GM18499 (cell line): ENCODE data around the gene PPP3R1.

Experiments
- ATAC-seq: cut with Tn5 transposase; IDR thresholded peaks from one replicate; pipeline ENCODE4 v1.9.1; 2021; ENCODE audit warnings: moderate number of reproducible peaks; ENCODE audit not compliant: insufficient read depth, unreplicated experiment

The PPP3R1 gene

DNA sequence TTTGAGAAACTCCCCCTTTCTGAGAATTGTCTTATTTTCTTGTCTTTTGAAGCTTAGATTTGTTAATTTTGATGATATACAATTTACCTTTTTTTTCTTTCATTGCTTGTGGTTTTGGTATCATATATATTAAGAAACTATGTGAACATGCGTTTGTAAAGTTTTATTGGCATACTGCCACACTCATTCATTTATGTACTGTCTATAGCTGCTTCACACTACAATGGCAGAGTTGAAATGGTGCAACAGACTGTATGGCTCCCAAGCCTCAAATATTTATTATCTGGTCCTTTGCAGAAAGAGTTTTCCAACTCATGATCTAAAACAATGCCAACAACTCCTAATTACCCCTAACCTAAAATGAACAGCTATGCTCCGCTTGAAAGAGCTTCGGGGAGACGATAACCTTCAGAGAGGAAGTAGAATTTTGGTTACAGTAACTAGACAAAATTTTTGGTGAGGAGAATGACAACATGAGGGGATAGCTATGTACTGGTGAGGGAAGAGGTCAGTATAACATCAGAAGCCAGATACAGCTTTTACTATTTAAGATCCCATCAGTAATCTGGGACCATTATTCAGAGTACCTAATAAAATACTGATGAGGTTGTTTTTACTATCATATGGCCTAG is 16.1 kb downstream of the PPP3R1 start:
- ATAC-seq = no peak

DNA sequence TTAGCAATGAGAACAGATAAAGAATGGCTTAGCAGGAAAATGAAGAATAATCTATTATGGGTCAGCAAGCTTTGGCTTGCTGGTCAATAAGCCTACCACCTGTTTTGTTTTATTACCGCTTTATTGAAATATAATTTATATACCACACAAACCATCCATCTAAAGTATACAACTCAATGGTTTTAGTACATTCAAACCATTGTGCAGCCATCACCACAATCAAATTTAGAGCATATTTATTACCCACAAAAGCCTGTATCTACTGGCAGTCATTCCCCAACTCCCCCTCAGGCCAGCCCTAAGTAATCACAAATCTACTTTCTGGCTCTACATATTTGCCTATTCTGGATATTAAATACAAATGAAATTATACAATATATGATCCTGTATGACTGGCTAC is 17.2 kb downstream of the PPP3R1 start:
- ATAC-seq = no peak

DNA sequence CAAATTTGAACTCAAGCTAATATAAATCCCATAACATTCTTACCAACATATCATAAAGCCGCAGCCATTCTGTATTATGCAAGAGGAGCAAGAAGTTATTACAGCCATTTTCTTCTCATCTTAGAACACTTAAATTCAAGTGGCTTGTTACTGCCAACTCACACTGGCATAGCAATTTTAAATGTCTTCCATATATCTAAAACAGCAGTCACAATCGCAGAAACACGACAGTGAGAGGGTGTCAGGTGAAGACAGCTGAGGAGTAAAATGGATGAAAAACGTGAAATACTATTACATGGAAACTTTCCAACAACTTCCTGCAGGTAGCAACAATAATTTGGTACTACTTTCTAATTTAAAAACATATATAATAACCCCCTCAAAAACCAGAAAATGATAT is 17.9 kb downstream of the PPP3R1 start:
- no peak for ATAC-seq

DNA sequence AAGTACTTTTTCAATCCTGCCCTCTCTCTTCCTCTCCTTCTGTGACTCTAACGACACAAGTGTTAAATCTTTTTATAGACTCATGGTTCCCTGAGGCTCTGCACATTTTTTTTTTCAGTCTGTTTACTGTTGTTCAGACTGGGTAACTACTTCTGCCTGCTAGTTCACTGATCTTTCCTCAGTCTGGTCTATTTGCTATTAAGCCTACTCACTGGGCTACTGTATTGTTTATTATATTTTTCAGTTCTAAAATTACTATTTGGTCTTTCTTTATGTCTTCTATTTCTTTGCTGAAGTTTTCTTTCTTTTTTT is 21.3 kb downstream of the PPP3R1 start:
- no peak for ATAC-seq

DNA sequence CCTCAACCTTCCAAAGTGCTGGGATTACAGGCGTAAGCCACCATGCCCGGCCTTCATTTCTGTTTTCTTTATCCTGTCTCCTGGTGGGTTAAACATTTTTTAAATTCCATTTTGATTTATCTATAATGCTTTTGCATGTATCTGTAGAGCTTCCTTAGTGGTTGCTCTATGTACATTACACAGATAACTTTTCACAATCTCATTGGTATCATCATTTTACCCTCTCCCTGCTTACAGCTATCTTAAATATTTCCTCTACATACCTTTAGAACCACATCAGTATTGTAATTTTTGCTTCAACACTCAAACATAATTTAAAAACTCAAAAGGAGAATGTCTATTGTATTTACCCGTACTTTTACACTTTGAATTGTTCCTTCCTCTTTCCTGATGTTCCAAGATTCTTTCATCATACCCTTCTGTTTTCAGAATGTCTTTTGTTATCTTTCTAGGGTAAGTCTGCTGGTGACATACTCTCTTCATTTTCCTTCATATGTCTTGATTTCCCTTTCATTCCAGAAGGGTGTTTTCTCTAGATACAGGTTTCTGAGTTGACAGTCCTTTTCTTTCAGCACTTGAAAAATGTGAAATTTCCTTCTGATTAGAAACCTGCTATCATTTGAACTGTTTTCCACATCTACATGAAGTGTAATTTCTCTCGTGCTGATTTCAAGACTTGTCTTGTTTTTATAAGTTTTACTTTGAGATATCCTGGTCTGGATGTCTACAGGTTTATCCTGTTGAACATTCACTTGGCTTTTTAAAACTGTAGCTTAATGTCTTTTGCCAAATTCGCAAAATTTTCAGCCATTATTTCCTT is 21.9 kb downstream of the PPP3R1 start:
- no peak for ATAC-seq

DNA sequence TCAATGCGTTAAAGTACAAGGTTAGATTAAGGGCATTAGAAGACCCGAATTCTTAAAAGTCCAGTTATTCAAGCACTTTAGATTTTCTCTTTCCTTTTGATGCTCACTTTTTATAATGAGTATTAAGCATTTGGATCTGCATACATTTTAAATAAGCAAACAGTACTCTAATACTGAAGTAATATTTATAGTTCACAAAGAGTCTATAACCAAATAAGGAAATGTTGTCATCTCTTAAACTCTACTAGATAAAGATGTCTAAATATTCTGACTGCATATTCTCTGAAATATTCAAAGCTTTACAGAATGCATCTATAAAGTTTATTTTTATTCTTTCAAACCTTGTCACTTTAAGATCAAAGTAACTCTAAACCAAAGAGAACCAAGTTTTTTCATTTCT is 25.5 kb downstream of the PPP3R1 start:
- no peak for ATAC-seq

DNA sequence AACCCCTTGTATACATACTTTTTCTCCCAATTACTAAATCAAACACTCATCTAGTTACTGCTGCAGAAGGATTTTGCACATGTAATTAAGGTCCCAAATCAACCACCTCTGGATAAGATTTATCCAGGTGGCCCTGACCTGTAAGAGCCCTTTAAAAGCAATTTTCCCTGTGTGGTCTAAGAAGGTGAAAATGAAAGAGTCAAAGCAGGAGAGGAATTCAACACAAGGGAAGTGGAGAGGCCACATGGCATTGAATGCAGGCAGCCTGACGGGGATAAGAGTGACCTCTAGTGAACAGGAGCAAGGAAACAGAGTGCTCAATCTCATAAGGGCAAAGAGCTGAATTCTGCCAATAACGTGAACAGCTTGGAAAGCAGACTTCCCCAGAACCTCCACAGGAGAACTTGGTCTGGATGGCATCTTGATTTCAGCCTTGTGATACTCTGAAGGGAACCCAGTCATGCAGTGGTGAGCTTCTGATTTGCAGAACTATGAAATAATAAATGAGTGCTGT is 27.2 kb downstream of the PPP3R1 start:
- ATAC-seq = peak; percentile 48

DNA sequence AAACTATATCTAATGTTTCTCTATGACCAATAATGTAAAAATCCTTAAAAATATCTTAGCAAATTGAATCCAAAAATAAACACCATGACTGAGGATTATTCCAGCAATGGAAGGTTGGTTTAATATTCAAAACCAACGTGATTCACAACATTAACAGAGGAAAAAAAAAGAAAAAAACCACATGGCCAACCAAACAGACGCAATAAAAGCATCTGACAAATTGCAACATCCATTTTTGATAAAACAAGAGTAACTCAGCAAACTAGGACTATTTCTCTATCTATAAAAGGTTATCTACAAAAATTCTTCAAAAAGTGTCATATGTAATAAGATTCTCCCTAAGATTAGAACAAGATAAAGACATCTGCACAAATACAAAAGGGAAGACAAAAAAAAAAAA is 28.9 kb downstream of the PPP3R1 start:
- no peak for ATAC-seq

DNA sequence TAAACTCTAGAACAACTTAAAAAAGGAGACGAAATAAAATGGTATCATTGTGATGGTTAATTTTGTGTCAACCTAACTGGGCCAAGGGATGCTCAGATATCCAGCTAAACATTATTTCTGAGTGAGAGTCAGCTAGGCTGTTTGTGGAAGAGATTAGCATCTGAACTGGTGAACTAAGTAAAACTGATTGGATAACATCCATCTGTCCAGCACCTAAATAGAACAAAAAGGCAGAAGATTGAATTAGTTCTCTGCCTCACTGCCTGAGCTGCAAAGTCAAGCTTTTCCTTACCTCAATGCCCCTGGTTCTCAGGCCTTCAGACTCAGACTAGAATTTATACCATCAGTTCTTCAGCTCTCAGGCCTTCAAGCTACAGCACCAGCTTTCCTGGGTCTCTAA is 30.0 kb downstream of the PPP3R1 start:
- no peak for ATAC-seq

DNA sequence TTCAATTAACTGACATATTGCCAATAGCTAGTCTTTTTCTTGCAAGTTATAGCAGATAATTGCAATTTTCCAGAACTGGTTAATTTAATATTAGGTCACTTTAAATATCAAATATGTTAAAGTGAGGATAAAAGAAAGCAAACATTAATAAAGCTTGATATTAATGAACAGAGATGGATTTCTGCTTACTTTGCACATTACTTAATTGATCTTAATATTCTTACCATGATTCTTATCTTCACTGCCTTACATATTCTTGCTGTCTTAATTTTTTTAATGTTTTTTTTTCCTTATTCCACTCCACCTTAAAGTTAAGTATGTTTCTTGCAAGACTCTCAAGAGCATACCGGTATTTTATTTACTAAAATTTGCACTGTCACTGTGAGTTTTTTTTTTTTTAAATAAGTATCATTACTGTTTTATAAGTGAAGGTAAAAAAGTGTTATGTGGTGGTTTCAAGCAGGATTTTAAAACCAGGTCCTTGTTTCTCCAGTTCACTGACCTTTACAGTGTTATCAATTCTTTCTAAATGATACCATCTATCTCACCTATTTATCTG is 33.9 kb downstream of the PPP3R1 start:
- ATAC-seq = no peak

DNA sequence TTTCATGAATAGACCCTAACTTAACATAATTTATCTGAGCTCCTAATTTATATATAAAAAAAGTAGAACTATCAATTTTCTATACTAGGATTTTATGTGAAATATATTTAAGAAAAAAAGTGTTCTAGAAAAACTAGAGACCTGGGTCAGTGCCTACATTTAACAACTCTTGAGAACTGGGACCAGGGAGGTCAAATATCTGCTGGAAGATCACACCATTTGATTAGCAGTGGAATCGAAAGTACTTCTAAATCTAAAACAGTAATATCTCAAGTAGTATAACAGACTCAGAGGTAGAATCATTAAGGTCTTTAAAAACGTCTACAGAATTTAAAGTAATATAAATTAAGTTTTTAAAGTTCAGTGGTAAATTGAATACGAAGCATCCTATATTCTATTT is 34.6 kb downstream of the PPP3R1 start:
- ATAC-seq = no peak

DNA sequence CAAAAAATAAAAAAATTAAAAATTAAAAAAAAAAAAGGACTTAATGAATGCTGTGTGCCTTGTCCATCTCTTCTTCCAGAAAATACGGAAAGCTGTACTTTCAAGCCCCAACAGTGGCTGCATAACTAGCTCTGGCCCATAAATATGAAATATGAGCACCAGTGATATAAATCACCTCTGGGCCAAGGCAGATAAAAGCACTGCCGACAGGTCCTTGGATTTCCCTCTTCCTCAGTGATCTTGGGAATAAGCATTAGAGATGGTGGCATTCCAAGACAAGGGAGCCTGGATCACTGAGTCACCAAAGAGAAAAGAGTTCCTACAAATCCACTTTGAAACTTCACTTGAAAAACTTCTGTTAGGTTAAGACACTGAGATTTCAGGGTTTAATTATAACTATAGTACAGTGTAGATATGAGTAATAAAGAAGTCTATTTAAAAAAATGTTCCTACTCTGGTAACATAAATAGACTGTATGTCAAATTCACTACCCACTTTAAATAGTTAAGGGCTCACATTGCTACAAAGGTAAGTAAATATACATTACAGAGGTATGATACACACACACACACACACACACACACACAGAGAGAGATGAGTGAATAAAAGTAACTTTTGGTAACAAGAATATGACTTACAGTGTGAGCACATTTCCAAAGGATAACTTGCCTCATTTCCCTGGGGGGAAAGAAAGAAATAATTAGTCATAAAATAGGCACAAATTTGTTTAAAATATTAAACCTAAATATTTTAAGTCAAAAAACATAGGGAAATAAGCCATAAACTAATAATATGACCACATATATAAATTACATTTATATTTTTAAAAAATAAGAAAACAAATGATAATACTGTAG is 35.6 kb downstream of the PPP3R1 start:
- no peak for ATAC-seq

DNA sequence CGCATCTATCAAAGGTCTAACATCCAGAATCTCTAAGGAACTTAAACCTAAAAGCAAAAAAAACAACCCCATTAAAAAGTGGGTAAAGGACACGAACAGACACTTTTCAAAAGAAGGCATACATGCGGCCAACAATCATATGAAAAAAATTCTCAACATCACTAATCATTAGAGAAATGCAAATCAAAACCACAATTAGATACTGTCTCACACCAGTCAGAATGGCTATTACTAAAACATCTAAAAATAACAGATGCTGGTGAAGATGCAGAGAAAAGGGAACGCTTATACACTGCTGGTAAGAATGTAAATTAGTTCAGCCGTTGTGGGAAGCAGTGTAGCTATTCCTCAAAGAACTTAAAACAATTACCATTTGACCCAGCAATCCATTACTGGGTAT is 38.0 kb downstream of the PPP3R1 start:
- ATAC-seq = peak; percentile 79

DNA sequence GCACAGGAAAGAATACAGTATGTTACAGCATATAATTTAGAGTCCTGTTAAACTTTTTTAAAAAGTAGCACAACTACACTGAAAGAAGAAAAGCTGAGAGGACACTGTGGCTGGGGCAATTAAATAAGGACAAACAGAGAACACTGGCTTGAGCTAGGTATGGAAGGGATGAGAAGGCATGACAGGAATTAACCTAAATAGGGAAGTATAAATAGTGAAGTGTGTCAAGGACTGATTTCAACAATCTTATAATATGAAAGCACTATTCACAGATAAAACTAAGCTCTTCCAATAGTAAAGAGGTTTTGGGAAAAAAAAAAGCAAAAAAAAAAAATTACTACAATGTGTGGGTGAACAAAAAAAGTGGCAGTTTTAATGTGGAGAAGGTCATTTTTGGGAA is 45.5 kb downstream of the PPP3R1 start:
- ATAC-seq = no peak

DNA sequence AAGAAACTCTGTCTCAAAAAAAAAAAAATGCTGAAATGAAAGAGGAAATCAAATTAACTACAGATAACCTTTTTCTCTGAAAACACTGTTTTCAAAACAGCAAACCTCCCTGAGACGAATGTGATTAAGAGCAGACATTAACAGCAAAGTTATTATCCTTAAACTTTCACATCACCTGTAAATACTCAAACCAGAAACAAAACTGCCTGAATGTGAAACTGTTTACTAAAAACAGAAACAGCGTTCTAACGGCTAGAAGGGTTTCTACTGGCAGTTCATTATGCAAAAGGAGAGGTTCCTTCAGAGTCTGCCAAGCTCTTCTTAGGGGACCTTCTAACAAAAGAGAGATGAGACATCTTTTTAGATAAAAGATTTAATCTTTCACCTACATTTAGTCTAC is 48.7 kb downstream of the PPP3R1 start:
- ATAC-seq = peak; percentile 84

DNA sequence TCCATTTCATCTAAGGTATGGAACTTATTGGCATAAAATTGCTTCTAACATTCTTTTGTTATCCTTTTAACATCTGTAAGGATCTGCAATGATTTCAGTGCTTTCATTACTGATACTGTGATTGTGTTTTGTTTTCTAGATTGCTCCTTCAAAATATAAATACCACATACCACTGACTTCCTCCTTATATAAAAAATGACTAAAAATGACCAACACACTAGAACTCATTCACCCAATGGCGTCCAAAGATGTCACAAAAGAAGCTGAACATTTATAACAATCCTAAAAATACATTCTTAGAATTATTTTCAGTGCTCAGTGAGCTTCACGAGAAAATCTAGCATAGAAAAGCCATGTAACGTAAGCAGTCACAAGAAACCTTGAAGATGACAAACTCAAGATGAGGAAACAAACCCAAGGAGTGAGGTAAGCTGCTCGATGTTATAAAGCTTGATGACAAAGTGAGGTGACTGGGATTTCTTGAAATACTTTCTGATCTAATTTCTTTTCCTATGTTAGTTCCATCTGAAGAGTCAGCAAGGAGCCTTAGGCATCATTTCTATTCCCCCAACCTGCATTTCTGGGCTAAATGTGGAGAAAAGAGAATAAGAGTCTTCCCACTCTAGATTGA is 52.1 kb downstream of the PPP3R1 start:
- no peak for ATAC-seq

DNA sequence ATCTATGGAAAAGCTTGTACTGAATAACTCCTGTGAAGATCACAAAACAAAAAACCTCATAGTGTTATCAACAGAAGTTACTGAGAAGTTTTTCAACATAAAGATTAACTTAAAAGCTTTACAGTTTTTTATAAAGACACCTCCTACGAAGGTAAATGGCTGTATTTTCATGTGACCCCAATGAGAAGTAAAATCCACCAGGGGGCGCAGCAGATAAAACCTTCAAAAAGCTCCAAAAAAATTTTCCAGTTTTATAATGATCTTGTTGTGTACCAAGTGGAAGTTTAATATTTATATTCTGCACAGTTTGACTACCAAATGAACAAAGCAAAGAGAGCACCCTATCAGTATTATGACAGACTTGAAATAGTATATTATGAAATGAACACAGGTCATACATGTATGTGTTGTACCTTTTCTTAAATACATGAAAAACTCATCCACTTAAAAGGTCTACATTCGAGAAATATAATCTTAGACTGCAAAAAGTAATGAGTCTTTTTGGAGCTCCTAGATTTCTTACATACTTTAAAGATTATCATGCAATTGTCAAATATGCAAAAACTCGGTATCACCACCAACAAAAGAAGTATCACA is 56.1 kb downstream of the PPP3R1 start:
- ATAC-seq = no peak

DNA sequence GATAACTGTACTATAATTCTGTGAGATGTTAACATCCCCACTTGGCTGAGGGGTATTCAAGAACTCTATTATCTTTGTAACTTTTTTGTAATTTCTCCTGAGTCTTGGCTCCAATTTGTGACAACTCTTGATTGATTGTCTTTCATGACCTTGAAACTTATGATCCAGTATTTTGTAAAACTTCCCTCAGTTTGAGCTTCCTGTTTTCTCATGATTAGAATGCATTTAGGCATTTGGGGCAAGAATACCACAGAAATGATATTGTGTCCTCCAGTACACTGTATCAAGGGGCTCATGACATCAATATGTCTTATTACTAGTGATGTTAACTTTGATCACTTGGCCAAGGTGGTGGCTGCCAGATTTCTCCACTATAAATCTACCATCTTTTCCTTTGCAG is 57.2 kb downstream of the PPP3R1 start:
- no peak for ATAC-seq

DNA sequence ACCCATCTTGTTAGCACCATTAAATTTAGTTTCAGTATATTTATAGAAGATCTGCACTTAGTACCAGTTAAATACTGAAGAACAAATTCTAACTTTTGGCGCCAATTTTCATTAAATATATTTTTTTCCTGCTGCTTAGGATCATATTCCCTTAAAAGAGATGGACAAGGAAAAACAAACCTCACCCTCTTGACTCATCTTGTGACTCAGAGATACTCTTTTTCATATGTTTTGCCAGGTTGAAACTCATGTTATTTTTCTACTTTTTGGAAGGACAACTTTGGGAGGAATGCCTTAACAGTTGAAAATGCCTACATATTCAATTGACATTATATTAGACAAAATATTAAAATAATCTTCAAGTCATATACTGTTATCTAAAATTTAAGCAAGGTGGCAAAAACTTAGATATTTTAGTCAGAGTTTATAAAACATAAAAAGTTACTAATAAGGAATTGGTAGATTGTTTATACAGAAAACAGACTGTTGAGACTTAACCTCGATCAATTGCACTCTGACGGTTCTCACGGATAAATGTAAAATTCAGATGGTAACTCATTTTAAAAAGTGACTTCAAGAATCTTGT is 58.5 kb downstream of the PPP3R1 start:
- no peak for ATAC-seq

DNA sequence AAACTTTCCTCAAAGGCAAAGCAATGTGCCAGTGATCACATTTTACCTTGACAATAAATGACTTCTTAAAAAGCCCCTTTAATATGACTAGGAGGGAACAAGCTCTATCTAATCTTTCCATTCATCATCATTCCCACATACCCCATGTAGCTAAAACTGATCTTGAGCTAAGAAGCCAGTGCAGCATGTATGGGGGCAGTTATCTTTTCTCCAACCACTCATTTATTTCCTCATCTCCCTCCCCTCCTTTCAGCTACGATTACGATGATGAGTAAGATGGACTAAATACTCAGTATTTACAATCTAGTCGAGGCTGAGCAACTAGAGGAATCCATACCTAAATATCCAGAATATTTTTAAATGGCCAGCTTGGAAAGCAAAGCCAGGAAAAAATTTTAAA is 59.2 kb downstream of the PPP3R1 start:
- ATAC-seq = no peak
